ENCODE results near the gene PLCB4.

PLCB4 gene

GRCh38 chr20:9143926-9144325, 75.0 kb downstream of the PLCB4 start:
- no peak for DNase-seq (ENCODE audit: low read depth)
- no peak for TF ChIP-seq CTCF (IDR thresholded peaks at IDR 0.05; ENCODE audit: insufficient read depth, low read depth, low read length, missing control alignments)
- no peak overlapping the region for H3K4me3 ChIP-seq (ENCODE audit: low read length)

- TF ChIP-seq CTCF (IDR thresholded peaks at IDR 0.05; ENCODE audit: insufficient read depth, low read depth, low read length, missing control alignments) = no peak
- no peak for DNase-seq (ENCODE audit: low read depth)
- H3K4me3 ChIP-seq (ENCODE audit: low read length) = no peak overlapping the region
These were observed 75.8 kb downstream of the PLCB4 start for GRCh38 chr20:9144643-9145042.

GRCh38 chr20:9145142-9145541, 76.3 kb downstream of the PLCB4 start:
- no peak for DNase-seq (ENCODE audit: low read depth)
- TF ChIP-seq CTCF (IDR thresholded peaks at IDR 0.05; ENCODE audit: insufficient read depth, low read depth, low read length, missing control alignments) = no peak
- no peak overlapping the region for H3K4me3 ChIP-seq (ENCODE audit: low read length)

GRCh38 chr20:9146649-9147048, 77.8 kb downstream of the PLCB4 start:
- DNase-seq (ENCODE audit: low read depth) = no peak
- no peak for TF ChIP-seq CTCF (IDR thresholded peaks at IDR 0.05; ENCODE audit: insufficient read depth, low read depth, low read length, missing control alignments)
- H3K4me3 ChIP-seq (ENCODE audit: low read length) = no peak overlapping the region

- peak; percentile 73 for DNase-seq (ENCODE audit: low read depth)
- no peak for TF ChIP-seq CTCF (IDR thresholded peaks at IDR 0.05; ENCODE audit: insufficient read depth, low read depth, low read length, missing control alignments)
- H3K4me3 ChIP-seq (ENCODE audit: low read length) = no peak overlapping the region
These were observed 78.7 kb downstream of the PLCB4 start for GRCh38 chr20:9147547-9148024.

GRCh38 chr20:9148291-9148690, 79.4 kb downstream of the PLCB4 start:
- no peak for DNase-seq (ENCODE audit: low read depth)
- TF ChIP-seq CTCF (IDR thresholded peaks at IDR 0.05; ENCODE audit: insufficient read depth, low read depth, low read length, missing control alignments) = no peak
- H3K4me3 ChIP-seq (ENCODE audit: low read length) = no peak overlapping the region

- H3K4me3 ChIP-seq (ENCODE audit: low read length) = no peak overlapping the region
- no peak for DNase-seq (ENCODE audit: low read depth)
- no peak for TF ChIP-seq CTCF (IDR thresholded peaks at IDR 0.05; ENCODE audit: insufficient read depth, low read depth, low read length, missing control alignments)
These were observed 80.2 kb downstream of the PLCB4 start for GRCh38 chr20:9149087-9149486.
